Measurements from ENCODE around the gene LSM12.

LSM12 gene

DNA sequence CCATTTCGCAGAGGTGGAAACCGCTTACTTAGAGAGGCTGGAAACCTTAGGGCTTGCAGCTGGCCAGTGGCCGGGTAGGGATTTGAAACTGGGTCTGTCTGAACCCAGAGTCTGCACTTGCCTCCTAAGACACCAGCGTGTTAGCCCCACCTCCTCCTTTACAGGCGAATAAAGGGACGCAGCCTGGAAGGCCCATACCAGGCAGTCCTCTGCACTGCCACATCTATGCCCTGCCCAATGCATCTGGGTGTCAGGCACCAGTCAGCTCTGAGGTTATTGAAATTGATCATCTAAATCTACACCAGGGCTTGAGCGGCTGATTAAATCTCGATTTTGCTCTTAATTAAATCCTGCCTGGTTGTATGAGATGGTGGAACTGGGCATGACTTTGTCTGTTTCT lies 82.0 kb downstream of the LSM12 start:
- DNase-seq: no peak
